ENCODE results near the gene TMEM203. TPM values are rescaled to one million over a fixed set of nuclear protein-coding genes. Genes with fewer than 3 reads are reported as not detected.

Gene TMEM203
- total RNA-seq, 1 experiment from 2014 or later: 36.4 TPM

GRCh38 chr9:137157618-137158415 lies 47.6 kb downstream of the TMEM203 start:
- Histone ChIP-seq H4K20me1 (ENCODE audit: low read length) (no peaks in the 10 kb centered on the region), H3K9ac (ENCODE audit: low read length) (no peak overlapping the region), H3F3A (ENCODE audit: low read length, unreplicated experiment) (no peaks in the 10 kb centered on the region), H2AFZ (ENCODE audit: low read length) (no peak overlapping the region), H3K4me3 (ENCODE audit: low read length) (no peak overlapping the region), H3K9me2 (replicated peaks; ENCODE audit: low read length) (no peaks in the 10 kb centered on the region), H3K4me2 (ENCODE audit: low read length) (no peak overlapping the region), H3K4me1 (ENCODE audit: insufficient read depth, low read length) (no peaks in the 10 kb centered on the region; the same call in 1 of the 2 replicates), H3K36me3 (ENCODE audit: low read depth, low read length) (no peaks in the 10 kb centered on the region), H3K79me2 (ENCODE audit: low read length) (no peaks in the 10 kb centered on the region), H3K9me3 (ENCODE audit: low read length) (no peaks in the 10 kb centered on the region), H3K27me3 (ENCODE audit: low read length) (peaks cover 17% of the 10 kb centered on the region), H3K27ac (ENCODE audit: low read length) (no peak overlapping the region)
- POLR2A ChIA-PET (ENCODE audit: unreplicated experiment): no interaction called here
- ATAC-seq (no peak), DNase-seq (no peak)
- no peak for TF ChIP-seq CTCF (conservative IDR thresholded peaks at IDR 0.05; ENCODE audit: low read depth, low read length)
- no peak for TF ChIP-seq EZH2 (IDR thresholded peaks at IDR 0.05; ENCODE audit: low read length, unreplicated experiment)
- TF ChIP-seq EZH2phosphoT487 (IDR thresholded peaks at IDR 0.05; ENCODE audit: borderline replicate concordance, low read length): no peak
- BruUV-seq (replicated peaks): no TSS peak
- intact Hi-C loops (cut with micrococcal nuclease): no loop called here
- CTCF ChIA-PET: no interaction called here

- no TSS peak for BruUV-seq (replicated peaks)
- Histone ChIP-seq H2AFZ (ENCODE audit: low read length) (peak overlapping the region; percentile 38; the same call in 1 of the 2 replicates), H3K27ac (ENCODE audit: low read length) (no peak overlapping the region), H3K9me3 (ENCODE audit: low read length) (no peaks in the 10 kb centered on the region), H3K9me2 (replicated peaks; ENCODE audit: low read length) (no peaks in the 10 kb centered on the region), H3K27me3 (ENCODE audit: low read length) (peaks cover 17% of the 10 kb centered on the region), H3K9ac (ENCODE audit: low read length) (no peak overlapping the region), H3K36me3 (ENCODE audit: low read depth, low read length) (no peaks in the 10 kb centered on the region), H3K4me3 (ENCODE audit: low read length) (peak overlapping the region; percentile 31), H3K79me2 (ENCODE audit: low read length) (no peaks in the 10 kb centered on the region), H3F3A (ENCODE audit: low read length, unreplicated experiment) (no peaks in the 10 kb centered on the region), H4K20me1 (ENCODE audit: low read length) (no peaks in the 10 kb centered on the region), H3K4me2 (ENCODE audit: low read length) (peak overlapping the region; percentile 70), H3K4me1 (ENCODE audit: insufficient read depth, low read length) (no peaks in the 10 kb centered on the region; the same call in 1 of the 2 replicates)
- TF ChIP-seq CTCF (conservative IDR thresholded peaks at IDR 0.05; ENCODE audit: low read depth, low read length): no peak
- no peak for TF ChIP-seq EZH2phosphoT487 (IDR thresholded peaks at IDR 0.05; ENCODE audit: borderline replicate concordance, low read length)
- no peak for TF ChIP-seq EZH2 (IDR thresholded peaks at IDR 0.05; ENCODE audit: low read length, unreplicated experiment)
- peak; percentile 39 for DNase-seq
- ATAC-seq: peak; percentile 65
- ChIA-PET CTCF (interaction anchor here (0.6 to 0.8 kb wide), 3 partner anchors 53 to 71 kb away, joined by 3 to 7 read pairs (median 3); partner anchors contain the start of gene RNF224), POLR2A (ENCODE audit: unreplicated experiment) (no interaction called here)
- intact Hi-C loops (cut with micrococcal nuclease): no loop called here
These were observed 48.7 kb downstream of the TMEM203 start for GRCh38 chr9:137156567-137157375.

Small RNA genes within 50 kb of the gene (microRNA-seq; reads per million reads assigned to microRNA genes)
- not detected for gene MIR3621 (ENCODE audit: unreplicated experiment)

Other genes starting within 250 kb of the TMEM203 start
- not detected in 2 replicates for gene PTGDS, start 228.1 kb downstream of the TMEM203 start, total RNA-seq (2014; rRNA removed)
- gene LCNL1, start 222.7 kb downstream of the TMEM203 start, total RNA-seq (2014; rRNA removed): not detected in 2 replicates
- 113 and 137 TPM in 2 replicates for gene PAXX, start 213.2 kb downstream of the TMEM203 start, total RNA-seq (2014; rRNA removed)
- gene CLIC3, start 209.1 kb downstream of the TMEM203 start, total RNA-seq (2014; rRNA removed): 1.4 and 4.3 TPM in 2 replicates
- gene ABCA2, start 177.4 kb downstream of the TMEM203 start, total RNA-seq (2014; rRNA removed): 25.9 and 31.5 TPM in 2 replicates
- not detected in 2 replicates for gene FUT7, start 173.6 kb downstream of the TMEM203 start, total RNA-seq (2014; rRNA removed)
- 25.4 and 33.3 TPM in 2 replicates for gene NPDC1, start 159.5 kb downstream of the TMEM203 start, total RNA-seq (2014; rRNA removed)
- 0.92 and 1.3 TPM in 2 replicates for gene ENTPD2, start 151.6 kb downstream of the TMEM203 start, total RNA-seq (2014; rRNA removed)
- gene SAPCD2, start 135.1 kb downstream of the TMEM203 start, total RNA-seq (2014; rRNA removed): 98.4 and 134 TPM in 2 replicates
- gene UAP1L1, start 128.1 kb downstream of the TMEM203 start, total RNA-seq (2014; rRNA removed): 5.0 and 6.4 TPM in 2 replicates
- 65.5 and 71.6 TPM in 2 replicates for gene MAN1B1, start 118.7 kb downstream of the TMEM203 start, total RNA-seq (2014; rRNA removed)
- gene DPP7, start 90.9 kb downstream of the TMEM203 start, total RNA-seq (2014; rRNA removed): 101 and 103 TPM in 2 replicates
- gene GRIN1, start 66.5 kb downstream of the TMEM203 start, total RNA-seq (2014; rRNA removed): 0.11 TPM in 1 of 2 replicates, not detected in the other
- 0.40 and 2.0 TPM in 2 replicates for gene LRRC26, start 35.6 kb downstream of the TMEM203 start, total RNA-seq (2014; rRNA removed)
- gene TMEM210, start 33.6 kb downstream of the TMEM203 start, total RNA-seq (2014; rRNA removed): not detected in 2 replicates
- 21.6 and 30.2 TPM in 2 replicates for gene ANAPC2, start 17.1 kb downstream of the TMEM203 start, total RNA-seq (2014; rRNA removed)
- gene SSNA1, start 17.0 kb downstream of the TMEM203 start, total RNA-seq (2014; rRNA removed): 123 and 148 TPM in 2 replicates
- 11.3 and 14.7 TPM in 2 replicates for gene TPRN, start 4.9 kb downstream of the TMEM203 start, total RNA-seq (2014; rRNA removed)
- 21.5 and 25.7 TPM in 2 replicates for gene NDOR1, start 52 bp upstream of the TMEM203 start, total RNA-seq (2014; rRNA removed)
- 1.7 and 2.8 TPM in 2 replicates for gene RNF208, start 16.6 kb upstream of the TMEM203 start, total RNA-seq (2014; rRNA removed)
- gene CYSRT1, start 19.5 kb upstream of the TMEM203 start, total RNA-seq (2014; rRNA removed): 0.29 and 1.3 TPM in 2 replicates
- gene RNF224, start 21.9 kb upstream of the TMEM203 start, total RNA-seq (2014; rRNA removed): 1.2 and 1.7 TPM in 2 replicates
- 1.0 and 1.5 TPM in 2 replicates for gene SLC34A3, start 25.3 kb upstream of the TMEM203 start, total RNA-seq (2014; rRNA removed)
- 424 and 599 TPM in 2 replicates for gene TUBB4B, start 35.6 kb upstream of the TMEM203 start, total RNA-seq (2014; rRNA removed)
- not detected in 2 replicates for gene STPG3, start 45.6 kb upstream of the TMEM203 start, total RNA-seq (2014; rRNA removed)
- 50.7 and 69.5 TPM in 2 replicates for gene NELFB, start 49.7 kb upstream of the TMEM203 start, total RNA-seq (2014; rRNA removed)
- gene TOR4A, start 72.1 kb upstream of the TMEM203 start, total RNA-seq (2014; rRNA removed): 28.9 and 32.7 TPM in 2 replicates
- gene NRARP, start 96.6 kb upstream of the TMEM203 start, total RNA-seq (2014; rRNA removed): 35.5 and 36.8 TPM in 2 replicates
- 1.9 and 3.1 TPM in 2 replicates for gene EXD3, start 217.5 kb upstream of the TMEM203 start, total RNA-seq (2014; rRNA removed)
- gene NOXA1, start 217.7 kb upstream of the TMEM203 start, total RNA-seq (2014; rRNA removed): 0.51 and 1.6 TPM in 2 replicates
- 0.17 TPM in 1 of 2 replicates, not detected in the other for gene ENTPD8, start 235.7 kb upstream of the TMEM203 start, total RNA-seq (2014; rRNA removed)

Data from PC-3 (cell line).